ENCODE results near the gene AUH.

DNA sequence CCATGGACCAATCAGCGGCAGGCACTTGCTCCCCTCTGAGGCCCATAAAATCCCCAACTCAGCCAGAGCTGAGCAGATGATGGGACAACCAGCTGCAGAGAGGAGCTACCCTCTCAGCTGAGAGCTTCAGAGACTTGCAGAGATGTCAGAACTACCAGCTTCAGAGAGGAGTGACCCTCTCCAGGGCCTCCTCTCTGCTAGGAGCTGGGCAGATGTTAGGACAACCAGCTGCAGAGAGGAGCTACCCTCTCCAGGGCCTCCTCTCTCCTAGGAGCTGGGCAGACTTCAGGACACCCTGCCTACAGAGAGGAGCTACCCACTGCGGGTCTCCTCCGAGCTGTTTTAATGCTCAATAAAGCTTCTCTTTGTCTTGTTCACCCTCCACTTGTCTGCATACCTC is 3.0 kb upstream of the AUH start:
- TF ChIP-seq SUZ12 (IDR thresholded peaks at IDR 0.05) (no peak), L3MBTL2 (conservative IDR thresholded peaks at IDR 0.05) (no peak), HDGF (IDR thresholded peaks at IDR 0.05; ENCODE audit: borderline replicate concordance) (no peak), FOXM1 (IDR thresholded peaks at IDR 0.05; ENCODE audit: borderline replicate concordance) (no peak), FOXA1 (IDR thresholded peaks at IDR 0.05) (no peak)

Data from HEK293T (cell line).